ENCODE results near the gene TECTB.

Gene TECTB

GRCh38 chr10:112271982-112272381 lies 11.2 kb upstream of the TECTB start:
- Histone ChIP-seq H3K4me3 (no peak overlapping the region), H3K27me3 (no peaks in the 10 kb centered on the region), H3K36me3 (no peaks in the 10 kb centered on the region), H3K4me1 (no peaks in the 10 kb centered on the region), H3K9me3 (peaks cover 0 to 3% (median 0%) of the 10 kb centered on the region in 3 donors), H3K27ac (no peak overlapping the region)
- intact Hi-C loops (cut with DNase I; ENCODE audit: low total_unique reads) = no loop called here
- DNase-seq = no peak
- no peak for TF ChIP-seq CTCF (IDR thresholded peaks at IDR 0.05)

GRCh38 chr10:112274831-112275230 lies 8.4 kb upstream of the TECTB start:
- intact Hi-C loops (cut with DNase I; ENCODE audit: low total_unique reads) = no loop called here
- TF ChIP-seq CTCF (IDR thresholded peaks at IDR 0.05) = no peak
- H3K4me3 ChIP-seq = no peak overlapping the region

DNA sequence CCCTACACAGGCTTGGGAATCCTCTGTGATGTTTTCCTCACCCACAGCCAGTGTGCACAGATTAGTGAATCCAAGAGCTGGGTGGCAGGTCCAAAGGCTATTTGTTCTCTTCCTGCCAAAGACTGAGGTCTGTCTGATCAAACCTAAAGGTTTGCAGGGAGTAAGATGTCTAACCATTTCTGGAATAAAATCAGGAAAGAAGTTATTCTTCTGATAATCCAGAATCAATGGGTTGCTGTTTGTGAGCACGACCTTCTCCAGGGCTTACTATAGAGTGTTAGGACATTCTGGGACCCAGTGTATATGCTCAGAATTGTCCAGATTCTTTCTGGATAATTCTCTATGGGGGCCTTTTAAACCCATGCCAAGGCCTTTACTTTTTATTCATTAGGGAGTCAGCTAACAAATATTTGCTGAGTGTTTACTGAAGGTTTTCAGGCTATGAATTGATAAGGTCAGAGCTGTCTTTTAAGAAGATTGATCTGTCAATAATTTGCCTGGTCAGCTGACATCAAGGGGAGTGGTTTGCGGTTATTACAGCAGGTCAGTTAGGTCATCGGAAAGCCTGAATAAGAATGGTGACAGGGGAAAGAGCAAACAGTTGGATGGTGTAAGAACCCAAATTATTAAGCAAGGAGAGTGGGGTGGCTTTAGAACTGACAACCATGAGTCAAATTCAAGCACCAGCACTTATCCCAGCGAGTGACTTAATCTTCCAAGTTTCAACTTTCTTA lies 7.5 kb upstream of the TECTB start:
- TF ChIP-seq CTCF (IDR thresholded peaks at IDR 0.05) = no peak
- Histone ChIP-seq H3K4me1 (no peaks in the 10 kb centered on the region), H3K4me3 (no peak overlapping the region), H3K36me3 (no peaks in the 10 kb centered on the region), H3K27me3 (no peaks in the 10 kb centered on the region), H3K27ac (no peak overlapping the region), H3K9me3 (no peaks in the 10 kb centered on the region)
- intact Hi-C loops (cut with DNase I; ENCODE audit: low total_unique reads) = no loop called here
- DNase-seq = no peak

More at GRCh38 chr10:112274831-112275230, 8.4 kb upstream of the TECTB start:
- H3K36me3 ChIP-seq = no peaks in the 10 kb centered on the region
- H3K9me3 ChIP-seq = no peaks in the 10 kb centered on the region
- H3K27me3 ChIP-seq = no peaks in the 10 kb centered on the region
- no peaks in the 10 kb centered on the region for H3K4me1 ChIP-seq
- H3K27ac ChIP-seq = no peak overlapping the region
- no peak for DNase-seq

GRCh38 chr10:112278871-112279270 lies 4.3 kb upstream of the TECTB start:
- Histone ChIP-seq H3K27ac (no peak overlapping the region), H3K9me3 (no peaks in the 10 kb centered on the region), H3K4me1 (no peaks in the 10 kb centered on the region), H3K27me3 (no peaks in the 10 kb centered on the region), H3K36me3 (no peaks in the 10 kb centered on the region), H3K4me3 (no peak overlapping the region)
- DNase-seq = no peak
- no peak for TF ChIP-seq CTCF (IDR thresholded peaks at IDR 0.05)
- intact Hi-C loops (cut with DNase I; ENCODE audit: low total_unique reads) = no loop called here

DNA sequence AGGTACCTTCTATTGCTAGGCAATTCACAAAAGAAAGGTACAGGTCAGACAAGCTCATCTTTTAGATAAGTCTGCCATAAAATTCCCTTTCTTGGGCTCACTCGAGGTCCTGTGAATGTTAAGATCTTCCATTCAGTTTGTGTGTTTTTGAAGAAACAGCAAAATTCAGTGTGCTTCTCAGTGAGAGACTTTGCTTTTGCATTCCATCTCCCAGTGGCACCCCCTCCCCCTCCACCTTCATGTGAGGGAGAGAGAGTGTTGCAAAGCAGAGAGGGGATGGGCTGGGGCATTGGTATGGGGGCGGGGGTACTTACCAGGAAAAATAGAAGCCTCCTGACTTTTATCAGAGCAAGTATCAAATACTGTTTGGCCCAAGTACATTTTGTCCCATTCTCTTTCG lies 3.8 kb upstream of the TECTB start:
- intact Hi-C loops (cut with DNase I; ENCODE audit: low total_unique reads) = no loop called here
- no peaks in the 10 kb centered on the region for H3K27me3 ChIP-seq
- H3K4me3 ChIP-seq = no peak overlapping the region
- no peaks in the 10 kb centered on the region for H3K9me3 ChIP-seq
- no peak overlapping the region for H3K27ac ChIP-seq
- no peak for TF ChIP-seq CTCF (IDR thresholded peaks at IDR 0.05)
- no peaks in the 10 kb centered on the region for H3K4me1 ChIP-seq
- no peaks in the 10 kb centered on the region for H3K36me3 ChIP-seq
- DNase-seq = no peak
